Measurements from ENCODE around the gene PTPRT.

PTPRT gene

GRCh38 chr20:42191140-42191860 is 998.4 kb downstream of the PTPRT start:
- Histone ChIP-seq H3K4me1 (ENCODE audit: insufficient read depth, low read length) (0 out of 2 replicates have a peak, but pooled peaks cover 5% of the 10 kb centered on the region), H3K9ac (ENCODE audit: low read depth, low read length) (no peak overlapping the region), H3K27me3 (ENCODE audit: insufficient read depth, low read length) (peaks cover 44% of the 10 kb centered on the region), H3K4me3 (ENCODE audit: low read length) (no peak overlapping the region), H3K36me3 (ENCODE audit: insufficient read depth, low read length) (no peaks in the 10 kb centered on the region), H3K27ac (ENCODE audit: low read depth, low read length) (no peak overlapping the region), H3K9me3 (ENCODE audit: insufficient read depth, low read depth, low read length) (no peaks in the 10 kb centered on the region)
- 49% methylated on average over 4 of the region's 4 CpGs for WGBS

- no peak overlapping the region for H3K4me3 ChIP-seq (ENCODE audit: low read length)
- no peak overlapping the region for H3K9ac ChIP-seq (ENCODE audit: low read depth, low read length)
- peaks cover 55% of the 10 kb centered on the region for H3K27me3 ChIP-seq (ENCODE audit: insufficient read depth, low read length)
- no peaks in the 10 kb centered on the region for H3K9me3 ChIP-seq (ENCODE audit: insufficient read depth, low read depth, low read length)
- no peaks in the 10 kb centered on the region for H3K36me3 ChIP-seq (ENCODE audit: insufficient read depth, low read length)
- H3K4me1 ChIP-seq (ENCODE audit: insufficient read depth, low read length), result 0 out of 2 replicates have a peak, but pooled peaks cover 5% of the 10 kb centered on the region
- 86% methylated on average over 3 of the region's 3 CpGs for WGBS
- H3K27ac ChIP-seq (ENCODE audit: low read depth, low read length), result no peak overlapping the region
Observed at GRCh38 chr20:42190084-42190483, 999.6 kb downstream of the PTPRT start.

- WGBS, result 72% methylated on average over 3 of the region's 3 CpGs
- no peaks in the 10 kb centered on the region for H3K9me3 ChIP-seq (ENCODE audit: insufficient read depth, low read depth, low read length)
- H3K27ac ChIP-seq (ENCODE audit: low read depth, low read length), result no peak overlapping the region
- no peak overlapping the region for H3K9ac ChIP-seq (ENCODE audit: low read depth, low read length)
- no peaks in the 10 kb centered on the region for H3K4me1 ChIP-seq (ENCODE audit: insufficient read depth, low read length)
- H3K36me3 ChIP-seq (ENCODE audit: insufficient read depth, low read length), result no peaks in the 10 kb centered on the region
- H3K4me3 ChIP-seq (ENCODE audit: low read length), result no peak overlapping the region
- H3K27me3 ChIP-seq (ENCODE audit: insufficient read depth, low read length), result peaks cover 58% of the 10 kb centered on the region
Observed at GRCh38 chr20:42186337-42186736, 1003.4 kb downstream of the PTPRT start.

- 92% methylated on average over 2 of the region's 4 CpGs for WGBS
- H3K4me3 ChIP-seq (ENCODE audit: low read length), result no peak overlapping the region
- H3K27ac ChIP-seq (ENCODE audit: low read depth, low read length), result no peak overlapping the region
- H3K36me3 ChIP-seq (ENCODE audit: insufficient read depth, low read length), result no peaks in the 10 kb centered on the region
- no peak overlapping the region for H3K9ac ChIP-seq (ENCODE audit: low read depth, low read length)
- peaks cover 31% of the 10 kb centered on the region for H3K27me3 ChIP-seq (ENCODE audit: insufficient read depth, low read length)
- H3K4me1 ChIP-seq (ENCODE audit: insufficient read depth, low read length), result no peaks in the 10 kb centered on the region
- no peaks in the 10 kb centered on the region for H3K9me3 ChIP-seq (ENCODE audit: insufficient read depth, low read depth, low read length)
Observed at GRCh38 chr20:42183147-42183546, 1006.6 kb downstream of the PTPRT start.

GRCh38 chr20:42181064-42181463 is 1008.6 kb downstream of the PTPRT start:
- no peak overlapping the region for H3K27ac ChIP-seq (ENCODE audit: low read depth, low read length)
- no peaks in the 10 kb centered on the region for H3K36me3 ChIP-seq (ENCODE audit: insufficient read depth, low read length)
- H3K4me3 ChIP-seq (ENCODE audit: low read length), result no peak overlapping the region
- no peaks in the 10 kb centered on the region for H3K4me1 ChIP-seq (ENCODE audit: insufficient read depth, low read length)
- no peak overlapping the region for H3K9ac ChIP-seq (ENCODE audit: low read depth, low read length)
- no peaks in the 10 kb centered on the region for H3K9me3 ChIP-seq (ENCODE audit: insufficient read depth, low read depth, low read length)
- peaks cover 24% of the 10 kb centered on the region for H3K27me3 ChIP-seq (ENCODE audit: insufficient read depth, low read length)

- 60% methylated on average over 4 of the region's 4 CpGs for WGBS
- H3K4me3 ChIP-seq (ENCODE audit: low read length), result no peak overlapping the region
- H3K9me3 ChIP-seq (ENCODE audit: insufficient read depth, low read depth, low read length), result no peaks in the 10 kb centered on the region
- no peak overlapping the region for H3K27ac ChIP-seq (ENCODE audit: low read depth, low read length)
- H3K9ac ChIP-seq (ENCODE audit: low read depth, low read length), result no peak overlapping the region
- no peaks in the 10 kb centered on the region for H3K36me3 ChIP-seq (ENCODE audit: insufficient read depth, low read length)
- peaks cover 20% of the 10 kb centered on the region for H3K27me3 ChIP-seq (ENCODE audit: insufficient read depth, low read length)
- no peaks in the 10 kb centered on the region for H3K4me1 ChIP-seq (ENCODE audit: insufficient read depth, low read length)
Observed at GRCh38 chr20:42179768-42180167, 1009.9 kb downstream of the PTPRT start.

GRCh38 chr20:42173440-42173839 is 1016.3 kb downstream of the PTPRT start:
- no peak overlapping the region for H3K9ac ChIP-seq (ENCODE audit: low read depth, low read length)
- peaks cover 29% of the 10 kb centered on the region for H3K27me3 ChIP-seq (ENCODE audit: insufficient read depth, low read length)
- H3K9me3 ChIP-seq (ENCODE audit: insufficient read depth, low read depth, low read length), result no peaks in the 10 kb centered on the region
- no peaks in the 10 kb centered on the region for H3K4me1 ChIP-seq (ENCODE audit: insufficient read depth, low read length)
- WGBS, result 66% methylated on average over 2 of the region's 2 CpGs
- H3K27ac ChIP-seq (ENCODE audit: low read depth, low read length), result no peak overlapping the region
- H3K36me3 ChIP-seq (ENCODE audit: insufficient read depth, low read length), result no peaks in the 10 kb centered on the region
- no peak overlapping the region for H3K4me3 ChIP-seq (ENCODE audit: low read length)

GRCh38 chr20:42164121-42164890 is 1025.4 kb downstream of the PTPRT start:
- peaks cover 15% of the 10 kb centered on the region for H3K4me1 ChIP-seq (ENCODE audit: insufficient read depth, low read length)
- H3K9me3 ChIP-seq (ENCODE audit: insufficient read depth, low read depth, low read length), result no peaks in the 10 kb centered on the region
- WGBS, result 79% methylated on average over 7 of the region's 7 CpGs
- no peak overlapping the region for H3K27ac ChIP-seq (ENCODE audit: low read depth, low read length)
- peaks cover 7% of the 10 kb centered on the region; the same call in 1 of the 2 replicates for H3K27me3 ChIP-seq (ENCODE audit: insufficient read depth, low read length)
- no peak overlapping the region for H3K9ac ChIP-seq (ENCODE audit: low read depth, low read length)
- H3K4me3 ChIP-seq (ENCODE audit: low read length), result no peak overlapping the region
- H3K36me3 ChIP-seq (ENCODE audit: insufficient read depth, low read length), result no peaks in the 10 kb centered on the region

GRCh38 chr20:42161228-42161829 is 1028.4 kb downstream of the PTPRT start:
- no peaks in the 10 kb centered on the region for H3K9me3 ChIP-seq (ENCODE audit: insufficient read depth, low read depth, low read length)
- no peak overlapping the region for H3K4me3 ChIP-seq (ENCODE audit: low read length)
- H3K27me3 ChIP-seq (ENCODE audit: insufficient read depth, low read length), result peaks cover 7% of the 10 kb centered on the region; the same call in 1 of the 2 replicates
- WGBS, result 87% methylated on average over 14 of the region's 14 CpGs
- H3K9ac ChIP-seq (ENCODE audit: low read depth, low read length), result no peak overlapping the region
- H3K27ac ChIP-seq (ENCODE audit: low read depth, low read length), result no peak overlapping the region
- peaks cover 15% of the 10 kb centered on the region for H3K4me1 ChIP-seq (ENCODE audit: insufficient read depth, low read length)
- H3K36me3 ChIP-seq (ENCODE audit: insufficient read depth, low read length), result no peaks in the 10 kb centered on the region

- H3K9ac ChIP-seq (ENCODE audit: low read depth, low read length), result no peak overlapping the region
- no peak overlapping the region for H3K4me3 ChIP-seq (ENCODE audit: low read length)
- H3K4me1 ChIP-seq (ENCODE audit: insufficient read depth, low read length), result peaks cover 15% of the 10 kb centered on the region
- H3K9me3 ChIP-seq (ENCODE audit: insufficient read depth, low read depth, low read length), result no peaks in the 10 kb centered on the region
- H3K27ac ChIP-seq (ENCODE audit: low read depth, low read length), result no peak overlapping the region
- H3K27me3 ChIP-seq (ENCODE audit: insufficient read depth, low read length), result peaks cover 7% of the 10 kb centered on the region; the same call in 1 of the 2 replicates
- 74% methylated on average over 3 of the region's 3 CpGs for WGBS
- H3K36me3 ChIP-seq (ENCODE audit: insufficient read depth, low read length), result no peaks in the 10 kb centered on the region
Observed at GRCh38 chr20:42159808-42160207, 1029.9 kb downstream of the PTPRT start.

- peaks cover 15% of the 10 kb centered on the region for H3K4me1 ChIP-seq (ENCODE audit: insufficient read depth, low read length)
- H3K36me3 ChIP-seq (ENCODE audit: insufficient read depth, low read length), result no peaks in the 10 kb centered on the region
- WGBS, result 81% methylated on average over 1 of the region's 1 CpG
- H3K9ac ChIP-seq (ENCODE audit: low read depth, low read length), result no peak overlapping the region
- no peaks in the 10 kb centered on the region for H3K9me3 ChIP-seq (ENCODE audit: insufficient read depth, low read depth, low read length)
- H3K4me3 ChIP-seq (ENCODE audit: low read length), result no peak overlapping the region
- no peak overlapping the region for H3K27ac ChIP-seq (ENCODE audit: low read depth, low read length)
- peaks cover 7% of the 10 kb centered on the region; the same call in 1 of the 2 replicates for H3K27me3 ChIP-seq (ENCODE audit: insufficient read depth, low read length)
Observed at GRCh38 chr20:42158272-42158671, 1031.4 kb downstream of the PTPRT start.

Data from HUES64 (cell line).